ENCODE data around the gene SPACDR. TPM values are rescaled to one million over a fixed set of nuclear protein-coding genes. Genes with fewer than 3 reads are reported as not detected.

SPACDR gene
- total and polyA plus RNA-seq, 2 experiments from 2014 or later: 0.42 to 0.52 TPM

- Histone ChIP-seq H3K9me2 (ENCODE audit: insufficient read depth) (no peaks in the 10 kb centered on the region), H3K79me2 (replicated peaks; ENCODE audit: insufficient read depth) (no peaks in the 10 kb centered on the region), H3K27ac (ENCODE audit: low read depth) (no peak overlapping the region), H2AFZ (no peak overlapping the region), H4K20me1 (replicated peaks; ENCODE audit: insufficient read depth) (no peaks in the 10 kb centered on the region; the same call in 1 of the 2 replicates), H3K27me3 (ENCODE audit: insufficient read depth) (no peaks in the 10 kb centered on the region), H3K4me1 (ENCODE audit: insufficient read depth) (no peaks in the 10 kb centered on the region; the same call in 1 of the 2 replicates), H3K4me3 (peak overlapping the region; percentile 45), H3K4me2 (peak overlapping the region; percentile 80), H3K36me3 (ENCODE audit: insufficient read depth) (no peaks in the 10 kb centered on the region), H3F3A (replicated peaks; ENCODE audit: low read depth) (no peaks in the 10 kb centered on the region)
- H3K27me3 Mint-ChIP-seq (ENCODE audit: insufficient read depth, low read depth, poor library complexity): peaks cover 8% of the 10 kb centered on the region
- ATAC-seq (peak; percentile 83), DNase-seq (ENCODE audit: low spot score) (peak; percentile 87)
- peak overlapping the region; percentile 39 for H3K4me3 Mint-ChIP-seq
- TF ChIP-seq CTCF (conservative IDR thresholded peaks at IDR 0.05; ENCODE audit: low read depth in 2 of 2) (peak; percentile 48 to 86), EZH2 (IDR thresholded peaks at IDR 0.05; ENCODE audit: low read depth, unreplicated experiment) (no peak), ETS1 (IDR thresholded peaks at IDR 0.05) (no peak), POLR2AphosphoS5 (IDR thresholded peaks at IDR 0.05; ENCODE audit: low read depth) (0 out of 2 replicates have a peak, but pooled peaks have one; percentile 24)
- no peak overlapping the region for H3K27ac Mint-ChIP-seq
- H3K9me3 Mint-ChIP-seq: no peaks in the 10 kb centered on the region
- peaks cover 8% of the 10 kb centered on the region for H3K4me1 Mint-ChIP-seq
- H3K36me3 Mint-ChIP-seq (ENCODE audit: low read depth): no peaks in the 10 kb centered on the region
Measured at GRCh38 chr7:100465702-100466311, 1.7 kb upstream of the SPACDR start.

GRCh38 chr7:100465299-100465698 lies 1.2 kb upstream of the SPACDR start:
- Histone ChIP-seq H3K4me1 (ENCODE audit: insufficient read depth) (no peaks in the 10 kb centered on the region; the same call in 1 of the 2 replicates), H3K4me2 (no peak overlapping the region), H3F3A (replicated peaks; ENCODE audit: low read depth) (no peaks in the 10 kb centered on the region), H2AFZ (no peak overlapping the region), H3K79me2 (replicated peaks; ENCODE audit: insufficient read depth) (no peaks in the 10 kb centered on the region), H4K20me1 (replicated peaks; ENCODE audit: insufficient read depth) (no peaks in the 10 kb centered on the region; the same call in 1 of the 2 replicates), H3K9me2 (ENCODE audit: insufficient read depth) (no peaks in the 10 kb centered on the region), H3K27ac (ENCODE audit: low read depth) (no peak overlapping the region), H3K36me3 (ENCODE audit: insufficient read depth) (no peaks in the 10 kb centered on the region), H3K27me3 (ENCODE audit: insufficient read depth) (no peaks in the 10 kb centered on the region), H3K4me3 (no peak overlapping the region)
- no peak for ATAC-seq
- DNase-seq (ENCODE audit: low spot score): no peak
- Mint-ChIP-seq H3K4me1 (peaks cover 8% of the 10 kb centered on the region), H3K36me3 (ENCODE audit: low read depth) (no peaks in the 10 kb centered on the region), H3K27ac (no peak overlapping the region), H3K27me3 (ENCODE audit: insufficient read depth, low read depth, poor library complexity) (peaks cover 8% of the 10 kb centered on the region), H3K4me3 (peak overlapping the region; percentile 39; the same call in 1 of the 3 replicates), H3K9me3 (no peaks in the 10 kb centered on the region)
- TF ChIP-seq REST (IDR thresholded peaks at IDR 0.05; ENCODE audit: unreplicated experiment) (no peak), POLR2AphosphoS5 (IDR thresholded peaks at IDR 0.05; ENCODE audit: low read depth) (no peak), NANOG (IDR thresholded peaks at IDR 0.05; ENCODE audit: borderline replicate concordance) (no peak), ETS1 (IDR thresholded peaks at IDR 0.05) (no peak), STAT1 (IDR thresholded peaks at IDR 0.05; ENCODE audit: unreplicated experiment) (no peak)

Data from GM23338 (cell line).